Hepatocyte (in vitro differentiated cells): ENCODE measurements around the gene ABCC10.

ENCODE experiments used
- EZH2 ChIP-seq: fragments of 200-600 bp; sonication (generic); IDR thresholded peaks from 2 replicates; pipeline ENCODE4 v1.6.1; 2016; ENCODE audit warnings: antibody characterized with exemption, mild to moderate bottlenecking, borderline replicate concordance
- TF ChIP-seq, protein P1 (sequence below): fragments of 200-600 bp; sonication (generic); IDR thresholded peaks from 2 replicates; pipeline ENCODE4 v1.5.1; 2016; ENCODE audit warnings: antibody characterized with exemption, mild to moderate bottlenecking; ENCODE audit not compliant: poor library complexity

DNA sequence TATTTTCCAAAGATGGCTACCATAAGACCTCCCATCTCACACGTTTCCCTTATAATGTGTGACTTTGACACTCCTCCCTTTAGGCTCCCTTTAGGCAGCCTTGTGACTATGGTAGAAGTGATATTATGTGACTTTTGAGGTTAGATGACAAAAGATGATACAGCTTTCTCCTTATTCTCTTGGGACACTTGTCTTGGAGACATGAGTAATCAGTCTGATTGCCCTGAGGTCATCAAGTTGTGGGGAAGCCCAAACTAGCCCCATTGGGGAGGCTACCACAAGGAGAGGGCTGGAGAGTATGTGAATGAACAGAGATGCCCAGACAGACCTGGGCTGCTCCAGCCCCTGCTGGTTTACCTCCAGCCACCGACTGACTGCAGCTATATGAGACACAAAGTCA is 38.6 kb downstream of the ABCC10 start:
- TF ChIP-seq, protein P1, sequence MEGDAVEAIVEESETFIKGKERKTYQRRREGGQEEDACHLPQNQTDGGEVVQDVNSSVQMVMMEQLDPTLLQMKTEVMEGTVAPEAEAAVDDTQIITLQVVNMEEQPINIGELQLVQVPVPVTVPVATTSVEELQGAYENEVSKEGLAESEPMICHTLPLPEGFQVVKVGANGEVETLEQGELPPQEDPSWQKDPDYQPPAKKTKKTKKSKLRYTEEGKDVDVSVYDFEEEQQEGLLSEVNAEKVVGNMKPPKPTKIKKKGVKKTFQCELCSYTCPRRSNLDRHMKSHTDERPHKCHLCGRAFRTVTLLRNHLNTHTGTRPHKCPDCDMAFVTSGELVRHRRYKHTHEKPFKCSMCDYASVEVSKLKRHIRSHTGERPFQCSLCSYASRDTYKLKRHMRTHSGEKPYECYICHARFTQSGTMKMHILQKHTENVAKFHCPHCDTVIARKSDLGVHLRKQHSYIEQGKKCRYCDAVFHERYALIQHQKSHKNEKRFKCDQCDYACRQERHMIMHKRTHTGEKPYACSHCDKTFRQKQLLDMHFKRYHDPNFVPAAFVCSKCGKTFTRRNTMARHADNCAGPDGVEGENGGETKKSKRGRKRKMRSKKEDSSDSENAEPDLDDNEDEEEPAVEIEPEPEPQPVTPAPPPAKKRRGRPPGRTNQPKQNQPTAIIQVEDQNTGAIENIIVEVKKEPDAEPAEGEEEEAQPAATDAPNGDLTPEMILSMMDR, result no peak
- no peak for TF ChIP-seq EZH2
